Small intestine (tissue), 16 donors: ENCODE measurements around the gene VPS33B. TPM values are rescaled to one million over a fixed set of nuclear protein-coding genes. Genes with fewer than 3 reads are reported as not detected.

Experiments
- DNase-seq, 2 donors: peaks; one replicate each; pipeline versions ENCODE4 v3.0.0 to v3.0.0-alpha.2; 2013
- FAIRE-seq: peaks from 2 replicates; lab custom pipeline; 2012; peaks lifted over from hg19 to GRCh38; lab: Jason Lieb, UNC
- H3K27ac ChIP-seq, 3 donors: one replicate each; pipeline ENCODE4 v1.5.1; 2013; ENCODE audit warnings: low read length in 2 of 3, mild to moderate bottlenecking in 2 of 3, control low read depth in 1 of 3, inconsistent platforms in 1 of 3, low read depth in 1 of 3, moderate library complexity in 1 of 3
- H3K27me3 ChIP-seq, 3 donors: one replicate each; pipeline ENCODE4 v1.6.1; 2013; ENCODE audit warnings: low read length in 3 of 3, inconsistent platforms in 1 of 3; ENCODE audit not compliant: control insufficient read depth in 3 of 3, insufficient read depth in 3 of 3
- H3K36me3 ChIP-seq, 3 donors: one replicate each; pipeline ENCODE4 v1.6.1; 2013; ENCODE audit warnings: low read length in 3 of 3, inconsistent platforms in 1 of 3, low read depth in 1 of 3, mild to moderate bottlenecking in 1 of 3, moderate library complexity in 1 of 3; ENCODE audit not compliant: control insufficient read depth in 3 of 3, insufficient read depth in 2 of 3
- H3K4me1 ChIP-seq, 3 donors: one replicate each; pipeline ENCODE4 v1.6.1; 2013; ENCODE audit warnings: low read length in 2 of 3, inconsistent platforms in 1 of 3, low read depth in 1 of 3, mild to moderate bottlenecking in 1 of 3, moderate library complexity in 1 of 3; ENCODE audit not compliant: control insufficient read depth in 3 of 3, insufficient read depth in 2 of 3
- H3K4me3 ChIP-seq, 3 donors: one replicate each; pipeline ENCODE4 v1.5.1; 2013; ENCODE audit warnings: low read length in 3 of 3, control low read depth in 1 of 3, inconsistent platforms in 1 of 3, low read depth in 1 of 3, mild to moderate bottlenecking in 1 of 3, moderate library complexity in 1 of 3
- H3K9me3 ChIP-seq, 2 donors: one replicate each; pipeline ENCODE4 v1.6.1; 2013; ENCODE audit warnings: low read depth in 1 of 2, low read length in 1 of 2; ENCODE audit not compliant: control insufficient read depth in 2 of 2, insufficient read depth in 1 of 2
- WGBS, 3 donors: extraction: QIAGEN DNeasy Blood & Tissue Kit; methylation state at CpG; one replicate each; pipeline ENCODE4 v1.1.7; 2013; 5-methylcytosine and 5-hydroxymethylcytosine counted together
- long read RNA-seq, 10 donors: transcript quantifications; one replicate each; lab custom pipeline, GENCODE V29; 2026
- polyA plus RNA-seq, 4 donors: library from polyadenylated mRNA; stranded (reverse) in 3 of 4; unstranded in 1 of 4; fragments of 200-250 nt in 3 of 4; fragments of 120-200 nt in 1 of 4; gene quantifications; one replicate each; pipeline versions ENCODE4 v1.2.1 to v1.2.3, GENCODE V29; 2013
- donor health status: healthy with polysubstance abuse.
- donor health status: control.
- donor health status: control.
- donor health status: Bipolar disorder and iron deficiency.
- donor health status: healthy.

The VPS33B gene
- polyA plus RNA-seq = 10 to 100 TPM; 10.7 to 18.6 (median 16.5) TPM
- long read RNA-seq, donor 1 = 0 reads
- long read RNA-seq, donor 2 = 0 reads
- long read RNA-seq, donor 3 = 0 reads
- long read RNA-seq, donor 4 = 0 reads
- long read RNA-seq, donor 5, partial matches to known transcripts = 0 of 1 reads
- long read RNA-seq, donor 5, other reads (novel, unspliced or antisense) = 0 of 1 reads
- long read RNA-seq, donor 6, partial matches to known transcripts = 0 of 3 reads
- long read RNA-seq, donor 6, other reads (novel, unspliced or antisense) = 0 of 3 reads
- long read RNA-seq, donor 7, partial matches to known transcripts = 0 of 2 reads
- long read RNA-seq, donor 7, other reads (novel, unspliced or antisense) = 0 of 2 reads
- long read RNA-seq, donor 8 = 0 reads
- long read RNA-seq, donor 9 = 0 reads
- long read RNA-seq, donor 10, partial matches to known transcripts = 0 of 1 reads
- long read RNA-seq, donor 10, other reads (novel, unspliced or antisense) = 0 of 1 reads

GRCh38 chr15:91022075-91022831, at the start of gene VPS33B:
VPS33B (minus strand) TSS chr15:91022594; CDS start chr15:91022249, 345 bp downstream.
- H3K27me3 ChIP-seq = no peaks in the 10 kb centered on the region
- FAIRE-seq (no peak), DNase-seq (peak; percentile 91 to 93)
- H3K27ac ChIP-seq = peak within 1 kb of the TSS; percentile 43 to 92 (median 73)
- H3K4me1 ChIP-seq = peaks cover 0 to 6% (median 3%) of the 10 kb centered on the region in 3 donors
- H3K4me3 ChIP-seq = peak within 1 kb of the TSS; percentile 96 to 97 (median 96)
- peaks cover 0 to 4% (median 0%) of the 10 kb centered on the region in 3 donors for H3K36me3 ChIP-seq
- 0% methylated on average over 45 to 48 of the region's 48 CpGs for WGBS, 3 donors
- H3K9me3 ChIP-seq = no peaks in the 10 kb centered on the region

- Histone ChIP-seq H3K9me3 (no peaks in the 10 kb centered on the region), H3K4me1 (no peaks in the 10 kb centered on the region), H3K27me3 (peaks cover 0 to 6% (median 0%) of the 10 kb centered on the region in 3 donors), H3K27ac (no peak overlapping the region), H3K4me3 (no peak overlapping the region), H3K36me3 (no peaks in the 10 kb centered on the region)
- DNase-seq (no peak), FAIRE-seq (no peak)
- 71 to 85% (median 83%) methylated on average over 4 of the region's 4 CpGs for WGBS, 3 donors
These were observed 49.8 kb upstream of the VPS33B start for GRCh38 chr15:91072161-91072560.

GRCh38 chr15:91070872-91071271, 48.5 kb upstream of the VPS33B start:
- WGBS, 3 donors = 60 to 77% (median 65%) methylated on average over 8 of the region's 8 CpGs
- no peaks in the 10 kb centered on the region for H3K9me3 ChIP-seq
- H3K4me1 ChIP-seq = no peaks in the 10 kb centered on the region
- peaks cover 0 to 8% (median 0%) of the 10 kb centered on the region in 3 donors for H3K27me3 ChIP-seq
- no peak overlapping the region for H3K27ac ChIP-seq
- FAIRE-seq (no peak), DNase-seq (no peak)
- no peak overlapping the region for H3K4me3 ChIP-seq
- H3K36me3 ChIP-seq = no peaks in the 10 kb centered on the region

- FAIRE-seq = no peak
- no peaks in the 10 kb centered on the region for H3K36me3 ChIP-seq
- DNase-seq = no peak
- 70 to 72% (median 72%) methylated on average over 3 of the region's 3 CpGs for WGBS, 3 donors
- H3K27ac ChIP-seq = no peak overlapping the region
- H3K4me3 ChIP-seq = no peak overlapping the region
- H3K27me3 ChIP-seq = peaks cover 0 to 8% (median 0%) of the 10 kb centered on the region in 3 donors
- peaks cover 0 to 6% of the 10 kb centered on the region in 2 donors for H3K9me3 ChIP-seq
- H3K4me1 ChIP-seq = no peaks in the 10 kb centered on the region
These were observed 46.6 kb upstream of the VPS33B start for GRCh38 chr15:91068966-91069365.

- H3K9me3 ChIP-seq = peaks cover 0 to 7% of the 10 kb centered on the region in 2 donors
- FAIRE-seq = no peak
- H3K27me3 ChIP-seq = peaks cover 0 to 8% (median 0%) of the 10 kb centered on the region in 3 donors
- DNase-seq = no peak
- no peak overlapping the region for H3K27ac ChIP-seq
- WGBS, 3 donors = 92% methylated on average over 2 of the region's 2 CpGs
- H3K4me3 ChIP-seq = no peak overlapping the region
- no peaks in the 10 kb centered on the region for H3K4me1 ChIP-seq
- no peaks in the 10 kb centered on the region for H3K36me3 ChIP-seq
These were observed 46.0 kb upstream of the VPS33B start for GRCh38 chr15:91068436-91068835.

GRCh38 chr15:91067036-91067435, 44.6 kb upstream of the VPS33B start:
- H3K27me3 ChIP-seq = peaks cover 0 to 8% (median 0%) of the 10 kb centered on the region in 3 donors
- no peak for FAIRE-seq
- no peaks in the 10 kb centered on the region for H3K4me1 ChIP-seq
- WGBS, 3 donors = 87 to 95% (median 88%) methylated on average over 2 of the region's 2 CpGs
- no peaks in the 10 kb centered on the region for H3K36me3 ChIP-seq
- no peak for DNase-seq
- no peak overlapping the region for H3K27ac ChIP-seq
- H3K9me3 ChIP-seq = peaks cover 0 to 7% of the 10 kb centered on the region in 2 donors
- H3K4me3 ChIP-seq = no peak overlapping the region

GRCh38 chr15:91065505-91065904, 43.1 kb upstream of the VPS33B start:
- no peaks in the 10 kb centered on the region for H3K36me3 ChIP-seq
- DNase-seq (no peak), FAIRE-seq (no peak)
- peaks cover 0 to 7% of the 10 kb centered on the region in 2 donors for H3K9me3 ChIP-seq
- H3K4me3 ChIP-seq = no peak overlapping the region
- peaks cover 0 to 6% (median 0%) of the 10 kb centered on the region in 3 donors for H3K27me3 ChIP-seq
- 40 to 77% (median 66%) methylated on average over 2 of the region's 2 CpGs for WGBS, 3 donors
- no peak overlapping the region for H3K27ac ChIP-seq
- H3K4me1 ChIP-seq = no peaks in the 10 kb centered on the region

GRCh38 chr15:91061997-91062396, 39.6 kb upstream of the VPS33B start:
- WGBS, 3 donors = 44 to 75% (median 47%) methylated on average over 5 of the region's 5 CpGs
- FAIRE-seq = no peak
- H3K36me3 ChIP-seq = no peaks in the 10 kb centered on the region

More at GRCh38 chr15:91061997-91062396, 39.6 kb upstream of the VPS33B start:
- Histone ChIP-seq H3K27me3 (peaks cover 0 to 2% (median 0%) of the 10 kb centered on the region in 3 donors), H3K4me1 (no peaks in the 10 kb centered on the region), H3K4me3 (no peak overlapping the region), H3K9me3 (peaks cover 0 to 7% of the 10 kb centered on the region in 2 donors), H3K27ac (no peak overlapping the region)
- no peak for DNase-seq
